CD1c-positive myeloid dendritic cell (primary cell): ENCODE results near the gene EFNA5.

Experiments
- DNase-seq: peaks from one replicate; pipeline ENCODE4 v3.0.0-alpha.2; 2016; ENCODE audit errors: extremely low spot score

EFNA5 gene

GRCh38 chr5:107670932-107671741 is at the start of gene EFNA5:
Gene EFNA5, minus strand, starts transcription at chr5:107670937.
- DNase-seq = no peak

- DNase-seq = no peak
Measured at GRCh38 chr5:107719034-107719606, 48.4 kb upstream of the EFNA5 start.

- no peak for DNase-seq
Measured at GRCh38 chr5:107717816-107718215, 47.1 kb upstream of the EFNA5 start.

- no peak for DNase-seq
Measured at GRCh38 chr5:107713228-107713627, 42.5 kb upstream of the EFNA5 start.

GRCh38 chr5:107712359-107712870 is 41.7 kb upstream of the EFNA5 start:
- DNase-seq = no peak

- no peak for DNase-seq
Measured at GRCh38 chr5:107705402-107706014, 34.8 kb upstream of the EFNA5 start.

GRCh38 chr5:107704681-107705401 is 34.1 kb upstream of the EFNA5 start:
- no peak for DNase-seq

GRCh38 chr5:107700481-107700880 is 29.7 kb upstream of the EFNA5 start:
- no peak for DNase-seq

- no peak for DNase-seq
Measured at GRCh38 chr5:107699425-107699824, 28.7 kb upstream of the EFNA5 start.

GRCh38 chr5:107698286-107698685 is 27.5 kb upstream of the EFNA5 start:
- DNase-seq = no peak

GRCh38 chr5:107696498-107696897 is 25.8 kb upstream of the EFNA5 start:
- DNase-seq = no peak

GRCh38 chr5:107696080-107696479 is 25.3 kb upstream of the EFNA5 start:
- DNase-seq = no peak

- DNase-seq = no peak
Measured at GRCh38 chr5:107687937-107688336, 17.2 kb upstream of the EFNA5 start.

GRCh38 chr5:107687404-107687803 is 16.7 kb upstream of the EFNA5 start:
- no peak for DNase-seq

- no peak for DNase-seq
Measured at GRCh38 chr5:107682533-107682932, 11.8 kb upstream of the EFNA5 start.

- DNase-seq = no peak
Measured at GRCh38 chr5:107680799-107681198, 10.1 kb upstream of the EFNA5 start.

- DNase-seq = no peak
Measured at GRCh38 chr5:107680099-107680498, 9.4 kb upstream of the EFNA5 start.

GRCh38 chr5:107676702-107677101 is 6.0 kb upstream of the EFNA5 start:
- no peak for DNase-seq

- DNase-seq = no peak
Measured at GRCh38 chr5:107675201-107675600, 4.5 kb upstream of the EFNA5 start.

- DNase-seq = no peak
Measured at GRCh38 chr5:107674655-107675054, 3.9 kb upstream of the EFNA5 start.

- DNase-seq = peak; percentile 70
Measured at GRCh38 chr5:107673368-107674136, 2.8 kb upstream of the EFNA5 start.

- no peak for DNase-seq
Measured at GRCh38 chr5:107673039-107673367, 2.3 kb upstream of the EFNA5 start.
